AG09309 (cell line): Measurements from ENCODE around the gene CNPY1.

ENCODE experiments used
- DNase-seq: peaks from one replicate; pipeline ENCODE4 v3.0.0-alpha.2; 2010; ENCODE audit warnings: low read depth
- H3K4me3 ChIP-seq: 2 replicates; pipeline ENCODE4 v1.5.1; 2011; ENCODE audit warnings: mild to moderate bottlenecking, low read depth, low read length, moderate library complexity; ENCODE audit not compliant: control insufficient read depth
- TF ChIP-seq, protein P1 (sequence below): IDR thresholded peaks from 2 replicates; pipeline ENCODE4 v1.5.1; 2011; ENCODE audit warnings: mild to moderate bottlenecking, low read depth, low read length, inconsistent platforms; ENCODE audit not compliant: insufficient read depth, control insufficient read depth; ENCODE audit errors: missing control alignments

The CNPY1 gene

DNA sequence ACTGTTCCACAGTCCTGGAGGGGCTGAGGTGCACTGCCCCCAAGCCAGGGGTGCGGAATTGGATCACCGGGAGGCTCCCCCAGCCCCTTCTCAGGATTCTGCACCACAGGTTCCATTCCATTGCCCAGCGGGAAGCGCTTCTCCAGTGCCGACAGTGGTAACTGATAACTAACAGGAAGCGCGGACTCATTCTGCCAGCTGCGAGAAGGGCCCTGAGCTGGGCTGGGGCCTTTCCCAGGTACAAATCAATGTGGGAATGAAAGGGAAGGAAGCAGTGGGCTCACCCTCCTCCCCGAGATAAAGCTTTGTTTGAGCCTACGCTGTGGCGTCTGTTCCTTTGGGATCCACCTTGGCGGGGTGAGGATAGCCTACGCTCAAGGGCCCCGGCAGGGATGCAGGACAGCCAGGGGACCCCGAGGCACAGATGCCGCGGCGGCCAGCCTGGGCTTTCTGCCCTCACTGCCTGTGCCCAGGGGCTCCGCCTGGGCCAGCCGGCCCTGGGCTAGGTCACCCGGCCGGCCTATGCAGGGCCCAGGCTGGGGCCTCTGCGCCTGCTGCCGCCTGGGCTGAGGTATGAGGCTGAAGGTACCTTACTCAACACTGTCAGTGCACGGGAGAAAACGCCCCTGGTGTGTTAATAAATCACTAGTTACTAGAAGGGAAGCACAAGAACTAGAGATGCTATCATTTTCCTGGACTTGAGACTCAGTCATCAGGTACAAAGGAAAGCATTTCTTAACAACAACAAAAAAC lies 49.0 kb downstream of the CNPY1 start:
- no peak overlapping the region for H3K4me3 ChIP-seq
- TF ChIP-seq, protein P1, sequence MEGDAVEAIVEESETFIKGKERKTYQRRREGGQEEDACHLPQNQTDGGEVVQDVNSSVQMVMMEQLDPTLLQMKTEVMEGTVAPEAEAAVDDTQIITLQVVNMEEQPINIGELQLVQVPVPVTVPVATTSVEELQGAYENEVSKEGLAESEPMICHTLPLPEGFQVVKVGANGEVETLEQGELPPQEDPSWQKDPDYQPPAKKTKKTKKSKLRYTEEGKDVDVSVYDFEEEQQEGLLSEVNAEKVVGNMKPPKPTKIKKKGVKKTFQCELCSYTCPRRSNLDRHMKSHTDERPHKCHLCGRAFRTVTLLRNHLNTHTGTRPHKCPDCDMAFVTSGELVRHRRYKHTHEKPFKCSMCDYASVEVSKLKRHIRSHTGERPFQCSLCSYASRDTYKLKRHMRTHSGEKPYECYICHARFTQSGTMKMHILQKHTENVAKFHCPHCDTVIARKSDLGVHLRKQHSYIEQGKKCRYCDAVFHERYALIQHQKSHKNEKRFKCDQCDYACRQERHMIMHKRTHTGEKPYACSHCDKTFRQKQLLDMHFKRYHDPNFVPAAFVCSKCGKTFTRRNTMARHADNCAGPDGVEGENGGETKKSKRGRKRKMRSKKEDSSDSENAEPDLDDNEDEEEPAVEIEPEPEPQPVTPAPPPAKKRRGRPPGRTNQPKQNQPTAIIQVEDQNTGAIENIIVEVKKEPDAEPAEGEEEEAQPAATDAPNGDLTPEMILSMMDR: no peak
- no peak for DNase-seq

DNA sequence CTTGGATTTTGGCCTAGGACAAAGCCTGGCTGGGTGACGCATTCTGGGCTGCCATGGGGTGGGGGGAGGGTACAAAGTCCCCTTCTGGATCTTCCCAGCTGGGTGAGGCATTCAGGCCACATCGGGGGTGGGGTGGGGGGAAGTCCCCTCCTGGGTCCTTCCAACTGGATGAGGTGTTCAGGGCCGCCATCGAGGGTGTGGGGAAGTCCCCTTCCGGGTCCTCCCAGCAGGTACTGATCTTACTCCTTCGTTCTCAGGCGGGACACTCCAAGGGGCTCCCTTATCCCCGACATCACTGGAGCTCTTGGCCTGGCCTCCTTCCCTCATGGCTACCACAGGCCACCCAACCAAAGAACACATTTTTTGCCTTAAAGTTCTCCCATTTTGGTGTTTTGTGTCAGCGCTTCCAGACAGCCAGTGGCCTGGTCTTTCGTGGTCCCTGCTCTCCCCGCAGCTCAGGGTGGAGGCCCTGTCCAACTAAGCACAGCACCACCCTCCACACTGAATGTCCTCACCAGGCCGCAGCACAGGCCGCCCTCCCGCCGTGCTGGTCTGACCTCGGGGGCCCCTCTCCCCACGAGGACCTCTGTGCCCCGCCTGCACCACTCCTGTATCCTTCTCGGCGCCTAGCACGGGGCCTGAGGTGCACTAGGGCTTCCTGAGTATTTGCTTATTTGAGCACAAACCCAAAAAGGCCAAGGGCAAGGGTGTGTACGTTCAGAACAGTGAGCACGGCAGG lies 49.9 kb downstream of the CNPY1 start:
- no peak overlapping the region for H3K4me3 ChIP-seq
- DNase-seq: no peak
- TF ChIP-seq, protein P1: no peak

DNA sequence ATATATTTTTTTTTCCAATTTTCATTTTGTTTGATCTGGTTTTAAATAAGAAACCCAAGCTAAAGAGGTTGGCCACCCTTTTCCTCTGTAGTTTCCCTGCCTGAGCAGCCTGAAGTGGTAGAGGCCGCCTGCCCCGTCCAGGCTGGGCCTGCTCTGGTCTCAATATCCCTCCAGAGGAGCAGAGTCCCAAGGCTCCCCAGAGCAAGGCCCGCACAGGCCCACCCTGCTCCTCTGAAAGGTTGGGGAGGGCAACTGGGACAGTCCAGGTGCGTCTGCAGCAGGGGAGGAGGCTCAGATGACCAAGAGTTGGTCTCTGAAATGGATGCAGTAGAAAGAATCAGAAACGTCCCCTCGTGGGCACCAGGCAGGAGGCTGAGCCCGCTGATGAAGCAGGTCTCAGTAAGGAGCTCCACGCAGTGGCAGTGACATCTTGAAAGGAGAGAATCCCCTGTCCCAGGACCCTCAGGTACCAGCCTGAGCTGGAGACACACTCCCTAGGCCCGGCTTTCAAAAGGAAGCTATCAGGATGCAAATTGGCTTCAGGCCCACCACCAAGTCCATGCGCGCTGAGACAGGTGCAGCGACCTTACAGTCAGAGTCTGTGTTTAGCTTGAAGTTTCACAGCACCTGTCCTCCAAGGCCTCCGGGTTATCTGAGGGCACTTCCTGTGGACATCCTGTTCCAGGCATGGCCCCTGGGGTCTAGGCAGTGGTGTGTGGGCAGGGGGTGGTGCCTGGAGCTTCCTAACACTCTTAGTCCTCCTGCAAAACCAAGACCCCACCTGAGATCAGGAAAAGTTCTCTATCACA lies 50.7 kb downstream of the CNPY1 start:
- DNase-seq: no peak
- H3K4me3 ChIP-seq: no peak overlapping the region
- TF ChIP-seq, protein P1: no peak

DNA sequence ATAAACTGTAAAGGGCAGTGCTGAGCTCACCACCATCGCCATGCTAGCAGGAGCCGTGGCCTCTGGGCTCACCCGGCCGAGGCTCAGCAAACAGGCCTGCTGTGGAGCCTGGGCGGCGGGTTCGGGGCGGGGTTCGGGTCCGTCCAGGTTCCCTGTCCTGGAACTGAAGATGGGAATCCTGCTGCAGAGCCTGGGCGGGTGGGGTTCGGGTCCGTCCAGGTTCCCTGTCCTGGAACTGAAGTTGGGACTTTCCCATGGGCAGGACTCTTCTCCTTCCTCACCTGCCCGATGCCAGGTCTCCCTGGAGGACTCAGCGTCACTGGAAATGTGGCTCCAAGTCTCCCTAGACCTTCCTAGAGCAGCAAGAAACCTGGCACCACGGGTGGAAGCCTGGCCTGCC lies 51.8 kb downstream of the CNPY1 start:
- TF ChIP-seq, protein P1: no peak
- no peak for DNase-seq
- no peak overlapping the region for H3K4me3 ChIP-seq

DNA sequence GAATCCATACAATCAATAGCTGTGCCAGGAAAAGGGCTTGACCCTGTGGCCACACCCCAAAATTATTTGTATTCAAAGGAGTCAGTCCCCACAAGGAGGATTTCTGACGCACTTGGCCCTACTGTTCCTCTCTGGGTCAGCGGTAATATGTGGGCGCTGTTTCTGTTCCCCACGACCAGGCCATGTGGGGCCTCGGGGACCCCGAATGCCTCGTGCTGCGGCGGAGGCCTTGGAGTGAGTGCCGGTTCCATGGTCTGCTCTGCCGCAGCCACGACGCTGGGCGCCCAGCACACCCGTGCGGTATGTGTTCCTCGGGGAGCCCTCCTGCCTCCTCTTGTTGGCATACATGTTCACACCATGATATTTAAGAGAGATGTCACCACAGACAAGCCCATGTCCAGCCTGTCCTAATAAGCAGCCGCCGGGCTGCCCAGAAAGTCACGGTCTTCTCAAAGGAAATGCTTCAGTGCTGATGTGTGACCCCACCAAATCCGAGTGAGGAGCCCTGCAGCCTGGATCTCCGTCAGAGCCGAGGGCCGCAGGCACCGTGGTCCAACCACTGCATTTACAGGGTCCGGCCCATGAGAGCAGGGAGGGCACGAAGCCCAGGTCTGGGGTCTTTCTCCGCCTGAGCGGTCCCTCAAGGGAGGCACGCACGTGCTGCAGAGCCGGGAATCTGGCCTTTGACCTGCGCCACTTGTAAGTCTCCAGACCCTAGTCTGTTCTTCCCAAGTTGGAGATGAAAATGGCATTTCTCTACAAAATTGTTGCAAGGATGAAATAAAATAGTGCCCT lies 52.4 kb downstream of the CNPY1 start:
- no peak overlapping the region for H3K4me3 ChIP-seq
- TF ChIP-seq, protein P1: no peak
- DNase-seq: no peak

DNA sequence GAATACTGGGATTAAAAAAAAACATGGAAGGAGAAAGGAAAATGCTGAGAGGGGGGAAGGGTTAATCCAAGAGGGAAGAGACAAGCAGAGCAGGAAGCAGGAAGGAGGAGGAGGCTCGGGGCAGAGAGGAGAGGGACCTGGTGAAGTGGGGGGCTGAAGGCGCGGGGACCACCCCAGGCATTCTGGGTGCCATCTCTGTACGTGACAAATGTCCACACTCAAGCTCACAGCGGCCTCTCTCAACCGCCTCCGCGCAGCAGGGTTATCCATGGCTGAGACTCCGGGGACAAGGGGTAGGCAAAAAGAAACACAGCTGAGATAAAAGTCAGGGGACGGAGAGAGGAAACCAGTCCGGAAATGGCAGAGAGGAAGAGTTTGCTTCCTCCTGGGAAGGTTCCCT lies 54.5 kb downstream of the CNPY1 start:
- TF ChIP-seq, protein P1: no peak
- H3K4me3 ChIP-seq: no peak overlapping the region

More for the DNA sequence above, 54.5 kb downstream of the CNPY1 start:
- DNase-seq: no peak
